ENCODE measurements around the gene EPB42. TPM values are rescaled to one million over a fixed set of nuclear protein-coding genes. Genes with fewer than 3 reads are reported as not detected.

EPB42 gene
- total and polyA plus RNA-seq, 2 experiments from 2014 or later, result not detected

DNA sequence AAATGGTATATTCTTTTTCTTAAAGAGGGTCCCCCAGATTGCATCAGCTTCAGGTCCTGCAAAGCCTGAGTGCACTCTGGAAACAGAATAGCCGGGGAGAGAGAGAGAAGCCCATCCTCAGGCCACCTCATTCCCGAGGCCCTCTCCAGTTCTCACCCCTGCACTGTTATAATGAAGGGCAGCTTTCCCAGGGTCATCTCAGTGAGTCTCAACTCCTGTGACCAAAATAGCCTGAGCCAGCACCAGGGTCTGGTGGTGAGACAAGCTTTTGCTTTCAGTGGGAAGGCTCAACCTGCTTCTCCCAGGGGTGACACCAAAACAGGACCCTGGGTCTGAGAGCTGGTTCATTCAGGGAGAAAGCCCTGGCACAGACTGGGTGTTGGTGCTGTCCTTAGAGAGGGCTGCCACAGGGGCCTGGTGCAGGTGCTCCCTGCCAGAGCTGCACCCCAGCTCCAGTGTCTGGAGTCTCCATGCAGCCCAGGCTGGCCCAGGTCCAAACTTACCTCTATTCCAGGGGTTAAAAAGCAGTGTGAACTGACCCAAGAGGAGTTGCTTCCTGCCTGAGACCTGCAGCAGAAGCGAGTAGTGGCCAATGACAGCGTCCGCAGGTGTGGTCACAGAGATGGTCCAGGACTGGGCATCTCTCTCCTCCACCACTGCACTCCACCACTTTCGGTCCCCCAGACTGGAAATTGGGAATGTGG, 6.1 kb downstream of the EPB42 start:
- no peaks in the 10 kb centered on the region for H3K36me3 ChIP-seq (ENCODE audit: insufficient read depth)
- no peaks in the 10 kb centered on the region for H4K20me1 ChIP-seq (replicated peaks; ENCODE audit: insufficient read depth)
- H3K27ac ChIP-seq (ENCODE audit: low read depth), result no peak overlapping the region
- Mint-ChIP-seq H3K4me1 (peaks cover 13% of the 10 kb centered on the region), H3K9me3 (no peaks in the 10 kb centered on the region), H3K27me3 (ENCODE audit: insufficient read depth, low read depth, poor library complexity) (peaks cover 6% of the 10 kb centered on the region), H3K27ac (no peak overlapping the region), H3K36me3 (ENCODE audit: low read depth) (no peaks in the 10 kb centered on the region), H3K4me3 (no peak overlapping the region)
- no peaks in the 10 kb centered on the region for H3K4me1 ChIP-seq (ENCODE audit: insufficient read depth)
- ATAC-seq (no peak), DNase-seq (ENCODE audit: low spot score) (no peak)
- TF ChIP-seq EZH2 (IDR thresholded peaks at IDR 0.05; ENCODE audit: low read depth, unreplicated experiment), result no peak
- TF ChIP-seq JUNB (IDR thresholded peaks at IDR 0.05; ENCODE audit: unreplicated experiment), result no peak
- TF ChIP-seq CREB1 (CRISPR knock-in tag; IDR thresholded peaks at IDR 0.05; ENCODE audit: low read depth), result no peak
- TF ChIP-seq, protein P1, sequence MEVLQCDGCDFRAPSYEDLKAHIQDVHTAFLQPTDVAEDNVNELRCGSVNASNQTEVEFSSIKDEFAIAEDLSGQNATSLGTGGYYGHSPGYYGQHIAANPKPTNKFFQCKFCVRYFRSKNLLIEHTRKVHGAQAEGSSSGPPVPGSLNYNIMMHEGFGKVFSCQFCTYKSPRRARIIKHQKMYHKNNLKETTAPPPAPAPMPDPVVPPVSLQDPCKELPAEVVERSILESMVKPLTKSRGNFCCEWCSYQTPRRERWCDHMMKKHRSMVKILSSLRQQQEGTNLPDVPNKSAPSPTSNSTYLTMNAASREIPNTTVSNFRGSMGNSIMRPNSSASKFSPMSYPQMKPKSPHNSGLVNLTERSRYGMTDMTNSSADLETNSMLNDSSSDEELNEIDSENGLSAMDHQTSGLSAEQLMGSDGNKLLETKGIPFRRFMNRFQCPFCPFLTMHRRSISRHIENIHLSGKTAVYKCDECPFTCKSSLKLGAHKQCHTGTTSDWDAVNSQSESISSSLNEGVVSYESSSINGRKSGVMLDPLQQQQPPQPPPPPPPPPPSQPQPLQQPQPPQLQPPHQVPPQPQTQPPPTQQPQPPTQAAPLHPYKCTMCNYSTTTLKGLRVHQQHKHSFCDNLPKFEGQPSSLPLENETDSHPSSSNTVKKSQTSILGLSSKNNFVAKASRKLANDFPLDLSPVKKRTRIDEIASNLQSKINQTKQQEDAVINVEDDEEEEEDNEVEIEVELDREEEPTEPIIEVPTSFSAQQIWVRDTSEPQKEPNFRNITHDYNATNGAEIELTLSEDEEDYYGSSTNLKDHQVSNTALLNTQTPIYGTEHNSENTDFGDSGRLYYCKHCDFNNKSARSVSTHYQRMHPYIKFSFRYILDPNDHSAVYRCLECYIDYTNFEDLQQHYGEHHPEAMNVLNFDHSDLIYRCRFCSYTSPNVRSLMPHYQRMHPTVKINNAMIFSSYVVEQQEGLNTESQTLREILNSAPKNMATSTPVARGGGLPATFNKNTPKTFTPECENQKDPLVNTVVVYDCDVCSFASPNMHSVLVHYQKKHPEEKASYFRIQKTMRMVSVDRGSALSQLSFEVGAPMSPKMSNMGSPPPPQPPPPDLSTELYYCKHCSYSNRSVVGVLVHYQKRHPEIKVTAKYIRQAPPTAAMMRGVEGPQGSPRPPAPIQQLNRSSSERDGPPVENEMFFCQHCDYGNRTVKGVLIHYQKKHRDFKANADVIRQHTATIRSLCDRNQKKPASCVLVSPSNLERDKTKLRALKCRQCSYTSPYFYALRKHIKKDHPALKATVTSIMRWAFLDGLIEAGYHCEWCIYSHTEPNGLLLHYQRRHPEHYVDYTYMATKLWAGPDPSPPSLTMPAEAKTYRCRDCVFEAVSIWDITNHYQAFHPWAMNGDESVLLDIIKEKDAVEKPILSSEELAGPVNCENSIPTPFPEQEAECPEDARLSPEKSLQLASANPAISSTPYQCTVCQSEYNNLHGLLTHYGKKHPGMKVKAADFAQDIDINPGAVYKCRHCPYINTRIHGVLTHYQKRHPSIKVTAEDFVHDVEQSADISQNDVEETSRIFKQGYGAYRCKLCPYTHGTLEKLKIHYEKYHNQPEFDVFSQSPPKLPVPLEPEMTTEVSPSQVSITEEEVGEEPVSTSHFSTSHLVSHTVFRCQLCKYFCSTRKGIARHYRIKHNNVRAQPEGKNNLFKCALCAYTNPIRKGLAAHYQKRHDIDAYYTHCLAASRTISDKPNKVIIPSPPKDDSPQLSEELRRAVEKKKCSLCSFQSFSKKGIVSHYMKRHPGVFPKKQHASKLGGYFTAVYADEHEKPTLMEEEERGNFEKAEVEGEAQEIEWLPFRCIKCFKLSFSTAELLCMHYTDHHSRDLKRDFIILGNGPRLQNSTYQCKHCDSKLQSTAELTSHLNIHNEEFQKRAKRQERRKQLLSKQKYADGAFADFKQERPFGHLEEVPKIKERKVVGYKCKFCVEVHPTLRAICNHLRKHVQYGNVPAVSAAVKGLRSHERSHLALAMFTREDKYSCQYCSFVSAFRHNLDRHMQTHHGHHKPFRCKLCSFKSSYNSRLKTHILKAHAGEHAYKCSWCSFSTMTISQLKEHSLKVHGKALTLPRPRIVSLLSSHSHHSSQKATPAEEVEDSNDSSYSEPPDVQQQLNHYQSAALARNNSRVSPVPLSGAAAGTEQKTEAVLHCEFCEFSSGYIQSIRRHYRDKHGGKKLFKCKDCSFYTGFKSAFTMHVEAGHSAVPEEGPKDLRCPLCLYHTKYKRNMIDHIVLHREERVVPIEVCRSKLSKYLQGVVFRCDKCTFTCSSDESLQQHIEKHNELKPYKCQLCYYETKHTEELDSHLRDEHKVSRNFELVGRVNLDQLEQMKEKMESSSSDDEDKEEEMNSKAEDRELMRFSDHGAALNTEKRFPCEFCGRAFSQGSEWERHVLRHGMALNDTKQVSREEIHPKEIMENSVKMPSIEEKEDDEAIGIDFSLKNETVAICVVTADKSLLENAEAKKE (CRISPR knock-in tag; IDR thresholded peaks at IDR 0.05), result no peak
- TF ChIP-seq, protein P2, sequence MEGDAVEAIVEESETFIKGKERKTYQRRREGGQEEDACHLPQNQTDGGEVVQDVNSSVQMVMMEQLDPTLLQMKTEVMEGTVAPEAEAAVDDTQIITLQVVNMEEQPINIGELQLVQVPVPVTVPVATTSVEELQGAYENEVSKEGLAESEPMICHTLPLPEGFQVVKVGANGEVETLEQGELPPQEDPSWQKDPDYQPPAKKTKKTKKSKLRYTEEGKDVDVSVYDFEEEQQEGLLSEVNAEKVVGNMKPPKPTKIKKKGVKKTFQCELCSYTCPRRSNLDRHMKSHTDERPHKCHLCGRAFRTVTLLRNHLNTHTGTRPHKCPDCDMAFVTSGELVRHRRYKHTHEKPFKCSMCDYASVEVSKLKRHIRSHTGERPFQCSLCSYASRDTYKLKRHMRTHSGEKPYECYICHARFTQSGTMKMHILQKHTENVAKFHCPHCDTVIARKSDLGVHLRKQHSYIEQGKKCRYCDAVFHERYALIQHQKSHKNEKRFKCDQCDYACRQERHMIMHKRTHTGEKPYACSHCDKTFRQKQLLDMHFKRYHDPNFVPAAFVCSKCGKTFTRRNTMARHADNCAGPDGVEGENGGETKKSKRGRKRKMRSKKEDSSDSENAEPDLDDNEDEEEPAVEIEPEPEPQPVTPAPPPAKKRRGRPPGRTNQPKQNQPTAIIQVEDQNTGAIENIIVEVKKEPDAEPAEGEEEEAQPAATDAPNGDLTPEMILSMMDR (conservative IDR thresholded peaks at IDR 0.05; ENCODE audit: low read depth in 2 of 2), result no peak
- TF ChIP-seq NANOG (IDR thresholded peaks at IDR 0.05; ENCODE audit: borderline replicate concordance), result no peak
- TF ChIP-seq, protein P3, sequence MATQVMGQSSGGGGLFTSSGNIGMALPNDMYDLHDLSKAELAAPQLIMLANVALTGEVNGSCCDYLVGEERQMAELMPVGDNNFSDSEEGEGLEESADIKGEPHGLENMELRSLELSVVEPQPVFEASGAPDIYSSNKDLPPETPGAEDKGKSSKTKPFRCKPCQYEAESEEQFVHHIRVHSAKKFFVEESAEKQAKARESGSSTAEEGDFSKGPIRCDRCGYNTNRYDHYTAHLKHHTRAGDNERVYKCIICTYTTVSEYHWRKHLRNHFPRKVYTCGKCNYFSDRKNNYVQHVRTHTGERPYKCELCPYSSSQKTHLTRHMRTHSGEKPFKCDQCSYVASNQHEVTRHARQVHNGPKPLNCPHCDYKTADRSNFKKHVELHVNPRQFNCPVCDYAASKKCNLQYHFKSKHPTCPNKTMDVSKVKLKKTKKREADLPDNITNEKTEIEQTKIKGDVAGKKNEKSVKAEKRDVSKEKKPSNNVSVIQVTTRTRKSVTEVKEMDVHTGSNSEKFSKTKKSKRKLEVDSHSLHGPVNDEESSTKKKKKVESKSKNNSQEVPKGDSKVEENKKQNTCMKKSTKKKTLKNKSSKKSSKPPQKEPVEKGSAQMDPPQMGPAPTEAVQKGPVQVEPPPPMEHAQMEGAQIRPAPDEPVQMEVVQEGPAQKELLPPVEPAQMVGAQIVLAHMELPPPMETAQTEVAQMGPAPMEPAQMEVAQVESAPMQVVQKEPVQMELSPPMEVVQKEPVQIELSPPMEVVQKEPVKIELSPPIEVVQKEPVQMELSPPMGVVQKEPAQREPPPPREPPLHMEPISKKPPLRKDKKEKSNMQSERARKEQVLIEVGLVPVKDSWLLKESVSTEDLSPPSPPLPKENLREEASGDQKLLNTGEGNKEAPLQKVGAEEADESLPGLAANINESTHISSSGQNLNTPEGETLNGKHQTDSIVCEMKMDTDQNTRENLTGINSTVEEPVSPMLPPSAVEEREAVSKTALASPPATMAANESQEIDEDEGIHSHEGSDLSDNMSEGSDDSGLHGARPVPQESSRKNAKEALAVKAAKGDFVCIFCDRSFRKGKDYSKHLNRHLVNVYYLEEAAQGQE (IDR thresholded peaks at IDR 0.05; ENCODE audit: unreplicated experiment), result no peak
- no peak for TF ChIP-seq ZNF114 (CRISPR knock-in tag; IDR thresholded peaks at IDR 0.05)
- no peak for TF ChIP-seq STAT1 (IDR thresholded peaks at IDR 0.05; ENCODE audit: unreplicated experiment)
- no peak for TF ChIP-seq ZNF331 (CRISPR knock-in tag; IDR thresholded peaks at IDR 0.05; ENCODE audit: low read depth)
- TF ChIP-seq, protein P4, sequence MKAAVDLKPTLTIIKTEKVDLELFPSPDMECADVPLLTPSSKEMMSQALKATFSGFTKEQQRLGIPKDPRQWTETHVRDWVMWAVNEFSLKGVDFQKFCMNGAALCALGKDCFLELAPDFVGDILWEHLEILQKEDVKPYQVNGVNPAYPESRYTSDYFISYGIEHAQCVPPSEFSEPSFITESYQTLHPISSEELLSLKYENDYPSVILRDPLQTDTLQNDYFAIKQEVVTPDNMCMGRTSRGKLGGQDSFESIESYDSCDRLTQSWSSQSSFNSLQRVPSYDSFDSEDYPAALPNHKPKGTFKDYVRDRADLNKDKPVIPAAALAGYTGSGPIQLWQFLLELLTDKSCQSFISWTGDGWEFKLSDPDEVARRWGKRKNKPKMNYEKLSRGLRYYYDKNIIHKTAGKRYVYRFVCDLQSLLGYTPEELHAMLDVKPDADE (IDR thresholded peaks at IDR 0.05), result no peak
- no peak for TF ChIP-seq POLR2AphosphoS5 (IDR thresholded peaks at IDR 0.05; ENCODE audit: low read depth)
- no peaks in the 10 kb centered on the region for H3K79me2 ChIP-seq (replicated peaks; ENCODE audit: insufficient read depth)
- no peaks in the 10 kb centered on the region for H3F3A ChIP-seq (replicated peaks; ENCODE audit: low read depth)
- H3K9me2 ChIP-seq (ENCODE audit: insufficient read depth), result no peaks in the 10 kb centered on the region
- no peak overlapping the region for H3K4me3 ChIP-seq
- peak overlapping the region; percentile 96; the same call in 1 of the 2 replicates for H2AFZ ChIP-seq
- H3K4me2 ChIP-seq, result no peak overlapping the region
- H3K27me3 ChIP-seq (ENCODE audit: insufficient read depth), result no peaks in the 10 kb centered on the region
